ENCODE data around the gene GTF2F2.

The GTF2F2 gene

GRCh38 chr13:45119991-45120864 is at the start of gene GTF2F2:
TSS of gene GTF2F2 (plus strand) at chr13:45120510. CDS start at chr13:45120656, 146 bp downstream.
- FAIRE-seq = peak; percentile 60
- DNase-seq (ENCODE audit: low spot score) = peak; percentile 59

GRCh38 chr13:45073809-45074208 is 46.5 kb upstream of the GTF2F2 start:
- no peak for DNase-seq (ENCODE audit: low spot score)
- FAIRE-seq = no peak

- no peak for DNase-seq (ENCODE audit: low spot score)
Observed at GRCh38 chr13:45074721-45075120, 45.6 kb upstream of the GTF2F2 start.

DNA sequence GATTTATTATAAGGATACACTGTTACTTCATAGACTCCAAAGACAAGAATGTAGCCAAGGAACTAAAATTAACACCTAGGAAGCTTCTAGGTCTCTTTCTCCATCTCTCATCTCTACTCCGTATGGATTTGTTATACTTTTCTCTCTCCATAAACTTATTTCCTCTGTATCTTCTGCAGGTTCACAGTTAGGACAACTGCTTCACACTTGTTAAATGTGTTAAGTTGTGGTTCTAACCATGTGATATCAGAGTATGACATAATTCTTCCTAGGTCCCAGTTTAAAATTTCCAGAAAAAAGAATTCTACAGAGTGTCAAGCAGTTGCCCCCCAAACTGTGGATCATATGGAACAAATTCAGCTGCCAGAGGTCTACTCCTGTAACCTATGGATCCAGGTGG is 42.3 kb upstream of the GTF2F2 start:
- no peak for FAIRE-seq
- no peak for DNase-seq (ENCODE audit: low spot score)

More at GRCh38 chr13:45074721-45075120, 45.6 kb upstream of the GTF2F2 start:
- no peak for FAIRE-seq

- no peak for FAIRE-seq
- no peak for DNase-seq (ENCODE audit: low spot score)
Observed at GRCh38 chr13:45082964-45083363, 37.3 kb upstream of the GTF2F2 start.

- DNase-seq (ENCODE audit: low spot score) = no peak
- no peak for FAIRE-seq
Observed at GRCh38 chr13:45084515-45084914, 35.8 kb upstream of the GTF2F2 start.

DNA sequence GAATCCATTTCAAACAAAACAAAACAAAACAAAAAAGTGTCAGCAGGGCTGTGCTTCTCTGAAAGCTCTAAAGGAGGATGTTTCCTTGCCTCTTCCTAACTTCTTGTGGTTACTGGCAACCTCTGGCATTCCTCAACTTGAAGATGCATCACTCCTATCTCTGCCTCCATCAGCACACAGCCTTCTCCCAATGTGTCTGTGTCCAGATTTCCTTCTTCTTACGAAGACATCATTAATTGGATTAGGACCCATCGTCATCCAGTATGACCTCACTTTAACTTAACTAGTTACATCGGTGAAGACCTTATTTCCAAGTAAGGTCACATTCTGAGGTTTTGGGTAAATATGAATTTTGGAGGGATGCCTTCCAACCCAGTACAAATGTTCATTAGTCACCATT is 33.8 kb upstream of the GTF2F2 start:
- FAIRE-seq = no peak

GRCh38 chr13:45092663-45093062 is 27.6 kb upstream of the GTF2F2 start:
- DNase-seq (ENCODE audit: low spot score) = peak; percentile 10
- FAIRE-seq = peak; percentile 66

More for the DNA sequence above, 33.8 kb upstream of the GTF2F2 start:
- no peak for DNase-seq (ENCODE audit: low spot score)

DNA sequence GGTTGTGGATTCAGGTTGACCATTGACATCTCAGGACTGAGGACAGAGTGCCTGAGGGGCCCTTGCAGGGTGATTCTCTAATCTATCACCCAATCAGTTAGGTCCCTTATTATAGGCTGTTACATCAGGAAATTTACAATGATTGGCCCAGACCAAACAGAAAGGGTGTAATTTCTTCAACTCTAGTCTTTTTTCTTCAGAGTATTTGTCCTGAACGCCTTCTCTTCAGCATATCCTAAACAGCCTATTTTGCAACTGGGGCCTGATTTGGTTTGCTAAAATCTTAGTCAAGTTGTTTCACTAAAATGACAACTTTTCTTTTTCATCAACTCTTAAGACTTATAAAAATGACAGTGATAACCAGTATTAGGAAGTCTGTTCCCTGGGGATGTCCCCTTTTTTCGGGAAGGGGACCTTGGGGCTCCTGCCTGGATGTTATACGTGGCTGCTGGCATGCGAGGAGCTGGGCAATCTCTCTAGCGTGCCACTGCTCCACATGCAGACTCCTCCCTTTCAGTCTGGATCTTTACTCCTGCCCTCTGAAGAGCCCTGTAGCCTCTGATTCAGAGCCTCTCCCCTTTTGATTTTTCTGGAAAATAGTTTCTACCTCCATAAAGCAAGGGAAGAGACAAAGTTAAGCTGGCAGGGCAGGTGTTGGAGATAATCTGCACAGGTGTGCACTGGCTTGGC is 19.6 kb upstream of the GTF2F2 start:
- FAIRE-seq (no peak), DNase-seq (ENCODE audit: low spot score) (no peak)

DNA sequence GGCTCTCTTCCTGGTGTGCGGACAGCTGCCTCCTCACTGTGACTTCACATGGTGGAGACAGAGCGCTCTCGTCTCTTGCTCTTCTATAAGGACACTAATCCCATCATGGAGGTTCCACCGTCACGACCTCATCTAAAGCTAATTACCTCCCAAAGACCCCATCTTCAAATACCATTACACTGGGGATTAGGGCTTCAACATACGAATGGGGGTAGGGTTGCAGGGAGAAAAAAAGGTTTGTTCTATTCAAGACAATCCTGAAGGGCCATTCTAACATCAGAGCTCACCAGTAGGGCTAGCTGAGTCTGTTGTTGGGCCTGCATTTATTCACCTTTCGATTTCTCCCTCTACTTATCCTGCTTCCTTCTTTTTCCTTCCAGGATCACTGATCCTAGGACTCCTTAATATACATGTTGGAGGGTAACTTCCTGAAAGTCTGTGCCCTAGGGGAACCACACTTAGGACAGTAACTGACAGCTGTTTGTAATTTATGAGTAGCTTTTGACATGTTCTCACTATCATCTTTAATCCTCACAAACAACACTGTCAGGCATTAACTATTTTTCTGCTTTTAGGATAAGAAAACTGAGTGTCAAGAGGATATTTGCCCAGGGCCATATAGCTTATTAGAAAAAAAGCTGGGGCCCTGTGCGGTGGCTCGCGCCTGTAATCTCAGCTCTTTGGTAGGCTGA is 18.8 kb upstream of the GTF2F2 start:
- FAIRE-seq (no peak), DNase-seq (ENCODE audit: low spot score) (no peak)

DNA sequence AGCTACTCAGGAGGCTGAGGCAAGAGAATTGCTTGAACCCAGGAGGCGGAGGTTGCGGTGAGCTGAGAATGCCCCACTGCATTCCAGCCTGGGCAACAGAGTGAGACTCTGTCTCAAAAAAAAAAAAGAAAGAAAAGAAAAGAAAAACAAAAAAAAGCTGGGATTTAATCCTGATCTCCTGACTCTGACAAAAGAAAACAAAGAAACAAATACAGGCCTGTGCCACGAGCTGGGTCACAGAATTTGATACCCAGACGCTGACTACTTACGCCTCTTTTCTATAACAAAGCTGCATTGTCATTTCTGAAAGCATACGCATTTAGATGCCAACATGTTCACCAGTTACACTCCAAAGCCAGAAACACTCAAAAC is 18.2 kb upstream of the GTF2F2 start:
- no peak for FAIRE-seq
- no peak for DNase-seq (ENCODE audit: low spot score)

DNA sequence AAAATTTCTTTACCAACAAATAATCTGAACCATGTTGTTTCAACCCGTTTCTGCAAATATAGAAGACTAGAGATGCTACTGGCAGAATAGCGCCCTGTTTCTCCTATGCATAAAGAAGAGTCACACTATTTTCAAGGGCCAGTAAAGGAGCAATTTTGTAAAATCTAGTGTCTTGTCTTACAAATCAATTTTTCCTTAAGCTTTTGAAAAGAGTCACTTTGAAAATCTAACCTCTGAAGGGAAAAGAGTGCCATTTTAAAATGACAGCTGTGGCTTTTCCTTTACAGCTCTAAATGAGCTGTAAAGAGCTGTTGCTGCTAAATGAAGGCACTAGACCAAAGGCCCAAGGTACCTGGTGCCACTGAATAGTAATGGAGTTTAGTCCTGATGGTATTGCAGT is 16.9 kb upstream of the GTF2F2 start:
- DNase-seq (ENCODE audit: low spot score) (no peak), FAIRE-seq (no peak)

DNA sequence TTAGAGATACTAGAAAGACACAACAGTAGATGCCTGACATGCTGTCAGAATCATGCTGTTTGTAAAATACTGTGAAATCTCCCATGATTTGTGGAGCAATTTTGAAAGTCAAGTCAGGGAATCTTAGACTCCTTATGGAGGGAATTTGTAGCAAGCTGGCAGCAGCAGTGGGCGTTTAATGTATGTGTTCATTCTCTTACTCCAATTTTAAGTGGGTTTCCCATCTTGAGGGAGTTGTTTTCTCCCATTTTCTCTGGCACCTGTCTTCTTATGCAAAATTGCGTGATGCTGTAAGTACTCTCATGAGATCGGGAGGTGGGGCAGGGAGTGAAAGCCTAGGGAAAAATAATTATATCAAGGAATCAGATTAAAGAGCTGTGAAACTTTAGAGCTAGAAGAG is 16.0 kb upstream of the GTF2F2 start:
- FAIRE-seq = no peak
- DNase-seq (ENCODE audit: low spot score) = no peak

GRCh38 chr13:45105895-45106294 is 14.4 kb upstream of the GTF2F2 start:
- FAIRE-seq (no peak), DNase-seq (ENCODE audit: low spot score) (no peak)

DNA sequence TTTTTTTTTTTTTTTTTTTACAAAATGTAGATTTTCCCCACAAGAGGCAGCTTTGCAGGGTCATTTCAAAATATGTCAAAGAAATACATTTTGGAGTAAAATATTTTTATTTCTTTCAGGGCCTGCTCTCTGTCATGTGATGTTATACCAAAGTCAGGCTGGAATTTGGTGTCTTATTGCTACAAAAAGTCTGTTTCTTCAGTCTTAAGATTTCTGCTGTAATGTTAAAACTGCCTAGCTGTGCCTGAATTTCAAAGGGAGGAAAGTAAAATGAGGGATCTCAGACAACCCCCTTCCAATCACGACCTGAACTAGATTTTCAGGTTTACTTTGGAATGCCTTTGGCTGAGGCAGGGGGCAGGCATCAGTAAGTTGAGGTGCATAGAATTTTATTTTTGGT is 12.8 kb upstream of the GTF2F2 start:
- DNase-seq (ENCODE audit: low spot score) = no peak
- FAIRE-seq = no peak

DNA sequence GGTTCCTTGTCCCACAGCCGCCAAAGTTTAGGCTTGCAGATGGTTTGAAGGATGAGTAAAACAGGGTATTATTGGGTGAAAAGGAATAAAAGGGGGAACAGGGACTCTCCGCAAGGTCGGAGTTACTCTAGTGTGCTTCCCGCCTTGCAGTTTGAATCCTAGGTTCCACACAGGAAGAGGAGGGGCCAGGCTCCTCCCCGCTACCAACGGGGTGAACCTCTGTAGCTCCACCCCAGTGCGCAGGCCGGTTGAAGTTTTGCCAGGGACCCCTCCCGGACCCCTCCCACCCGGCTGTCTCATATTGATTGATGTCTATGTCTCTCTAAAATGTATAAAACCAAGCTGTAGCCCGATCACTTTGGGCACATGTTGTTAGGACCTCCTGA is 11.6 kb upstream of the GTF2F2 start:
- FAIRE-seq (no peak), DNase-seq (ENCODE audit: low spot score) (no peak)

DNA sequence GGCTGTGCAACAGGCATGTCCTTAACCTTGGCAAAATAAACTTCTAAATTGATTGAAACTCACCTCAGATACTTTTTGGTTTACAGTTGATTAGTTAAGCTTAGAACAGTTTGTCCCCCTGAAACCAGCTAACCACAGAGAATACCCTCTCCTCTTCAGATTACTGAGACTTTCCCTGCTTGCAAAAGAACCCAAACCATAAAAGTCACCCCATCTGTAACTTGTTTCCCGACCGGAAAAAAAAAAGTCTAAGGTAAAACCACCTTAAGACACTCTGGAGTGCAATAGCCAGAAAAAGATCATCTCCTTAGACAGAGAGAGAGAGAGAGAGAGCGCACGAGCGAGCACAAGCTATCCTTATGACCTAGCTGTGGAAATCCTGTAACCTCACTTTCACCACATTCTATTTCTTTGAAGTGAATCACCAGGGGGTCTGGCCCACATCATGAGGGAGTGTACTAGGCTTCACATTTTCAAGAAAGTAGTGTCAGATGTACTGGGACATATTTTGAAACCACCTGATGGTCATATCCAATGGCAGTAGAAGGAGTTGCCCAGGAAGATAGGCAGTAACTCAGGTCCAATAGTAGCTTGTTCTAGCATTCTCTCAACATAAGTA is 11.1 kb upstream of the GTF2F2 start:
- FAIRE-seq = peak; percentile 41
- peak; percentile 40 for DNase-seq (ENCODE audit: low spot score)

- DNase-seq (ENCODE audit: low spot score) (no peak), FAIRE-seq (no peak)
Observed at GRCh38 chr13:45113233-45114224, 6.8 kb upstream of the GTF2F2 start.

GRCh38 chr13:45119469-45119990 is 780 bp upstream of the GTF2F2 start:
- DNase-seq (ENCODE audit: low spot score) (no peak), FAIRE-seq (no peak)
